ENCODE results near the gene SCUBE1. TPM values are rescaled to one million over a fixed set of nuclear protein-coding genes. Genes with fewer than 3 reads are reported as not detected.

SCUBE1 gene
- total and polyA plus RNA-seq, 2 of the 8 experiments (the other 6 are each of a cell fraction or from before 2014, with no cell fraction given): 2.3 to 4.9 TPM

DNA sequence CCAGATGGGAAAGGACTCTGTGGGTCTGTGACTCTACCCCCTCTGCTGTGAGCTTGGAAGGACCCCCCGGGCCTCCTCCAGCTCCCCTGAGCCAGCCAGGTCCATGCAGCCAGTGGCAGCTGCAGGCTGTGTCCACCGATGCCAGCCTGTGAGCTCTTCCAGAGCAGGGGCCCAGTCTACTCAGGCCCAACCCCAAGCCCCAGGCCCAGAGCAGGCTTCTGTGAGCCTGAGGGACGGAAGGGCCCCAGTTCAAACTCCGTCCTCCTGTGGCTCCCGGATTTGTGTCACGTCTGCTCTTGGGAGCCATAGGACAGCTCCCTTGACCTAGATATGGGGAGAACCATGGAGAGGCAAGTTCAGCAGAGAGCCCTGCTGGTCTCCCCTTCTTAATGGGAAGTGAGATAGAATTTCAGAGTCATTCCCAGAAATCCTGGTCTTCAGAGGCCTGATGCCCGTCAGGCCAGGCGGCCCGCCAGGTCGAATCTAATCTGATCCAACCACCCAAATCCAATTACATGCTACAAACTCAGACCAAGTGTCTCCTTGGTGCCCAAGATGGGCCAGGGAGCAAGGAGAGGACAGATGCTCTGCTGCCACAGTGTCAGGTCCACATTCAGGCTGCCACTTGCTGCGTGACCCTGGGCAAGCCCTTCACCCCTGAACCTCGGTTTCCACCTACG lies 75.1 kb downstream of the SCUBE1 start (continued):
- TF ChIP-seq, protein P1, sequence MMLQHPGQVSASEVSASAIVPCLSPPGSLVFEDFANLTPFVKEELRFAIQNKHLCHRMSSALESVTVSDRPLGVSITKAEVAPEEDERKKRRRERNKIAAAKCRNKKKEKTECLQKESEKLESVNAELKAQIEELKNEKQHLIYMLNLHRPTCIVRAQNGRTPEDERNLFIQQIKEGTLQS (IDR thresholded peaks at IDR 0.05; ENCODE audit: insufficient read depth, low read depth, low read length): no peak
- TF ChIP-seq NRF1 (IDR thresholded peaks at IDR 0.05; ENCODE audit: low read depth, low read length): no peak
- no peak for TF ChIP-seq KDM1A (IDR thresholded peaks at IDR 0.05; ENCODE audit: borderline replicate concordance, low read length)
- no peak for TF ChIP-seq EP300 (IDR thresholded peaks at IDR 0.05; ENCODE audit: borderline replicate concordance in 1 of 2, low read depth in 2 of 2, low read length in 2 of 2)
- no peak for TF ChIP-seq RNF2 (IDR thresholded peaks at IDR 0.05; ENCODE audit: borderline replicate concordance, low read depth, low read length, missing control alignments, poor library complexity, severe bottlenecking)
- TF ChIP-seq, protein P2, sequence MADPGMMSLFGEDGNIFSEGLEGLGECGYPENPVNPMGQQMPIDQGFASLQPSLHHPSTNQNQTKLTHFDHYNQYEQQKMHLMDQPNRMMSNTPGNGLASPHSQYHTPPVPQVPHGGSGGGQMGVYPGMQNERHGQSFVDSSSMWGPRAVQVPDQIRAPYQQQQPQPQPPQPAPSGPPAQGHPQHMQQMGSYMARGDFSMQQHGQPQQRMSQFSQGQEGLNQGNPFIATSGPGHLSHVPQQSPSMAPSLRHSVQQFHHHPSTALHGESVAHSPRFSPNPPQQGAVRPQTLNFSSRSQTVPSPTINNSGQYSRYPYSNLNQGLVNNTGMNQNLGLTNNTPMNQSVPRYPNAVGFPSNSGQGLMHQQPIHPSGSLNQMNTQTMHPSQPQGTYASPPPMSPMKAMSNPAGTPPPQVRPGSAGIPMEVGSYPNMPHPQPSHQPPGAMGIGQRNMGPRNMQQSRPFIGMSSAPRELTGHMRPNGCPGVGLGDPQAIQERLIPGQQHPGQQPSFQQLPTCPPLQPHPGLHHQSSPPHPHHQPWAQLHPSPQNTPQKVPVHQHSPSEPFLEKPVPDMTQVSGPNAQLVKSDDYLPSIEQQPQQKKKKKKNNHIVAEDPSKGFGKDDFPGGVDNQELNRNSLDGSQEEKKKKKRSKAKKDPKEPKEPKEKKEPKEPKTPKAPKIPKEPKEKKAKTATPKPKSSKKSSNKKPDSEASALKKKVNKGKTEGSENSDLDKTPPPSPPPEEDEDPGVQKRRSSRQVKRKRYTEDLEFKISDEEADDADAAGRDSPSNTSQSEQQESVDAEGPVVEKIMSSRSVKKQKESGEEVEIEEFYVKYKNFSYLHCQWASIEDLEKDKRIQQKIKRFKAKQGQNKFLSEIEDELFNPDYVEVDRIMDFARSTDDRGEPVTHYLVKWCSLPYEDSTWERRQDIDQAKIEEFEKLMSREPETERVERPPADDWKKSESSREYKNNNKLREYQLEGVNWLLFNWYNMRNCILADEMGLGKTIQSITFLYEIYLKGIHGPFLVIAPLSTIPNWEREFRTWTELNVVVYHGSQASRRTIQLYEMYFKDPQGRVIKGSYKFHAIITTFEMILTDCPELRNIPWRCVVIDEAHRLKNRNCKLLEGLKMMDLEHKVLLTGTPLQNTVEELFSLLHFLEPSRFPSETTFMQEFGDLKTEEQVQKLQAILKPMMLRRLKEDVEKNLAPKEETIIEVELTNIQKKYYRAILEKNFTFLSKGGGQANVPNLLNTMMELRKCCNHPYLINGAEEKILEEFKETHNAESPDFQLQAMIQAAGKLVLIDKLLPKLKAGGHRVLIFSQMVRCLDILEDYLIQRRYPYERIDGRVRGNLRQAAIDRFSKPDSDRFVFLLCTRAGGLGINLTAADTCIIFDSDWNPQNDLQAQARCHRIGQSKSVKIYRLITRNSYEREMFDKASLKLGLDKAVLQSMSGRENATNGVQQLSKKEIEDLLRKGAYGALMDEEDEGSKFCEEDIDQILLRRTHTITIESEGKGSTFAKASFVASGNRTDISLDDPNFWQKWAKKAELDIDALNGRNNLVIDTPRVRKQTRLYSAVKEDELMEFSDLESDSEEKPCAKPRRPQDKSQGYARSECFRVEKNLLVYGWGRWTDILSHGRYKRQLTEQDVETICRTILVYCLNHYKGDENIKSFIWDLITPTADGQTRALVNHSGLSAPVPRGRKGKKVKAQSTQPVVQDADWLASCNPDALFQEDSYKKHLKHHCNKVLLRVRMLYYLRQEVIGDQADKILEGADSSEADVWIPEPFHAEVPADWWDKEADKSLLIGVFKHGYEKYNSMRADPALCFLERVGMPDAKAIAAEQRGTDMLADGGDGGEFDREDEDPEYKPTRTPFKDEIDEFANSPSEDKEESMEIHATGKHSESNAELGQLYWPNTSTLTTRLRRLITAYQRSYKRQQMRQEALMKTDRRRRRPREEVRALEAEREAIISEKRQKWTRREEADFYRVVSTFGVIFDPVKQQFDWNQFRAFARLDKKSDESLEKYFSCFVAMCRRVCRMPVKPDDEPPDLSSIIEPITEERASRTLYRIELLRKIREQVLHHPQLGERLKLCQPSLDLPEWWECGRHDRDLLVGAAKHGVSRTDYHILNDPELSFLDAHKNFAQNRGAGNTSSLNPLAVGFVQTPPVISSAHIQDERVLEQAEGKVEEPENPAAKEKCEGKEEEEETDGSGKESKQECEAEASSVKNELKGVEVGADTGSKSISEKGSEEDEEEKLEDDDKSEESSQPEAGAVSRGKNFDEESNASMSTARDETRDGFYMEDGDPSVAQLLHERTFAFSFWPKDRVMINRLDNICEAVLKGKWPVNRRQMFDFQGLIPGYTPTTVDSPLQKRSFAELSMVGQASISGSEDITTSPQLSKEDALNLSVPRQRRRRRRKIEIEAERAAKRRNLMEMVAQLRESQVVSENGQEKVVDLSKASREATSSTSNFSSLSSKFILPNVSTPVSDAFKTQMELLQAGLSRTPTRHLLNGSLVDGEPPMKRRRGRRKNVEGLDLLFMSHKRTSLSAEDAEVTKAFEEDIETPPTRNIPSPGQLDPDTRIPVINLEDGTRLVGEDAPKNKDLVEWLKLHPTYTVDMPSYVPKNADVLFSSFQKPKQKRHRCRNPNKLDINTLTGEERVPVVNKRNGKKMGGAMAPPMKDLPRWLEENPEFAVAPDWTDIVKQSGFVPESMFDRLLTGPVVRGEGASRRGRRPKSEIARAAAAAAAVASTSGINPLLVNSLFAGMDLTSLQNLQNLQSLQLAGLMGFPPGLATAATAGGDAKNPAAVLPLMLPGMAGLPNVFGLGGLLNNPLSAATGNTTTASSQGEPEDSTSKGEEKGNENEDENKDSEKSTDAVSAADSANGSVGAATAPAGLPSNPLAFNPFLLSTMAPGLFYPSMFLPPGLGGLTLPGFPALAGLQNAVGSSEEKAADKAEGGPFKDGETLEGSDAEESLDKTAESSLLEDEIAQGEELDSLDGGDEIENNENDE (IDR thresholded peaks at IDR 0.05; ENCODE audit: insufficient replicate concordance, low read length): no peak
- no peak for TF ChIP-seq ASH2L (IDR thresholded peaks at IDR 0.05; ENCODE audit: low read length)
- TF ChIP-seq BACH1 (IDR thresholded peaks at IDR 0.05; ENCODE audit: low read length): no peak
